Amniotic stem cell (primary cell): ENCODE measurements around the gene APC.

ENCODE experiments used
- DNase-seq: peaks from one replicate; lab custom pipeline; 2025; lab: John Stamatoyannopoulos, UW

Gene APC

GRCh38 chr5:112737463-112738190 is at the start of gene APC:
Gene APC (plus strand): TSS chr5:112737885. CDS start chr5:112754891, 17,006 bp downstream.
- DNase-seq = peak; percentile 81

DNA sequence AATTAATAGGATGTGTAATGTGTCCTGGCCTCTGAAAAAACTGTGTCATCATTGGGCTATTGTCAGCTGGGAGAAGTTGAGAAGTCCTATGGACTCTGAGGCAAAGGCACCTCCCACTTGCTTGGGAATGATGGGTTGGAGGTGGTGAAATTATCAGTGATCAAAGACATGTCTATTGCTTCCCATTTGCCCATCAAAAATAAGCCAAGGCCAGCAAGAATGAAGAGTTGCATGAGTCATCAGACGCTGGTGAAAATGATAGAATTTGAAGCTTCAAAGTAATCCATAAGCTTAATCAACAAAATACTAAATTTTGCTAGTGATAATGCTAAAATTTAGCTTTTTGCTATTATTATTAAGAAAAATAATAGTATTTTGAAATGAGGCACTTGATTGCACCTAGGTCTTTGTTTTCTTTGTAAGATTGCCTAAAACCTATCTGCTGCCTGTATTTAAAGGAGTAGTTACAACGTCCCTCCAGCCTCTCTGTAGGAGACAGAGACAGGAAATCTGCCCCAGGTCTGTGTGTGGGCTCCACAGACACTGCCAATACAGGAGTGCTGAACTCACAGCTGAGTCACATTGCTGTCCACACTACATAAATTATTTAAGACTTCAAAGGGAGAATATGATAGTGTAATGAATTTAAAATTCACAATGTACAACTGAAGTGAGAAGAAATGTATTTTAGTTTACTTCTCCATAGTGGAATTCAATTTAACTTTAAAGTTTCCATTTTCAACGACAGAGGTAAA is 48.4 kb upstream of the APC start:
- no peak for DNase-seq

- no peak for DNase-seq
These were observed 46.9 kb upstream of the APC start for GRCh38 chr5:112690605-112691338.

GRCh38 chr5:112691339-112691680 is 46.4 kb upstream of the APC start:
- no peak for DNase-seq

DNA sequence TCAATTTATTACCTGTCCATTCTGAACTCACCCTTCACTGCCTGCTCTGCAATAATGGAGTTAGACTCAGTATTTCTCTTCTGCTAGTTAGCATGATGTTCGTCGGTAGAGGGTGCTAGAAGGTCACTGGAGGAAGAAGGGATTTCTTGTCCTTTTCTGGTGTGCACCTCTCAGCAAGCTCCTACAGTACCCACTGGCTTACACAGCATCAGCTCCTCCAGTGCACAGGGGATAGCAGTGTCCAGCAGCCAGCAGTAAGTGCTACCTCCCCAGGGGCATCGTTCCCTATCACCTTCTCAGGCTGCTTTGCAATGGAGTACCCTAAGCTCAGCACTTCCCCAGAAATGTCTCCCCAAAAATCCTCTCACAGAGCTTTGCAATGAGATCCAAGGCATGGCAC is 45.9 kb upstream of the APC start:
- no peak for DNase-seq

DNA sequence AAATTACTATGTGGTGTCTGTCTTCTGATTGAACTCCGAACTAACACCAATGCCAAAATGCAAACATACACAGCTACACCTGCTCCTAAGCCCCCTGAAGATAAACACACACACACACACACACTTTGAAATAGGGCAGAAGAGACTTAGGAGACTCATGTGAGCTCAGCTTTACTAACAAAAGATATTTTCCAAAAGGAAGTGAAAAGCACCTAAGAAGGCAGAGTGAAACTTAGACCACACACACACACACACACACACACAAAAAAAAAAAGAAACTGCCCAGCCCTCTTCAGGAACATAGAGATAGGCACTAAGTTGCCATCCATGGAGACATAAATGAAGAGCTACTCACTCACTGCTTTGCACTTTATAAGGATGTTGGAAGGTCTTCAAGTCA is 45.2 kb upstream of the APC start:
- DNase-seq = no peak

GRCh38 chr5:112693301-112693700 is 44.4 kb upstream of the APC start:
- DNase-seq = no peak

GRCh38 chr5:112694853-112695709 is 42.6 kb upstream of the APC start:
- peak; percentile 2 for DNase-seq

GRCh38 chr5:112696786-112697185 is 40.9 kb upstream of the APC start:
- no peak for DNase-seq

DNA sequence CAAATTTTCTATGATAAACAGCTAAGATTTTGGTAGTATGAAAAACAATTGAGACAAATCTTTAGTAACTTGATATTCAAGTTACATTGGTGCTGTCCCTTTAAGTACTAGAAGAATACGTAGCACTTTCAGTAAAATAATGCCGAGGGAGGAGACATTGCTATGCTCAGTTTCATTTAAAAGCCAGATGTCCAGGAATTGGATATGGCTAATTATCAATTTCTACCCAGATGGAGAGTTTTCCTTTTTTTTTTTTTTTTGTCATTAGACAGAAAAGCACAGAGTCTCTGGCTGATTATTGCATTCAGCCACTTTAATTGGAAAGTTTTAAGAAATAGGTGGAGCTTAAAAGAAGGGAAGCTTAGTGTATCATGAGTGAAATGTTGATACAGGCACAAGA is 40.4 kb upstream of the APC start:
- DNase-seq = no peak

GRCh38 chr5:112697833-112698232 is 39.9 kb upstream of the APC start:
- no peak for DNase-seq

- no peak for DNase-seq
These were observed 33.5 kb upstream of the APC start for GRCh38 chr5:112703866-112704820.

DNA sequence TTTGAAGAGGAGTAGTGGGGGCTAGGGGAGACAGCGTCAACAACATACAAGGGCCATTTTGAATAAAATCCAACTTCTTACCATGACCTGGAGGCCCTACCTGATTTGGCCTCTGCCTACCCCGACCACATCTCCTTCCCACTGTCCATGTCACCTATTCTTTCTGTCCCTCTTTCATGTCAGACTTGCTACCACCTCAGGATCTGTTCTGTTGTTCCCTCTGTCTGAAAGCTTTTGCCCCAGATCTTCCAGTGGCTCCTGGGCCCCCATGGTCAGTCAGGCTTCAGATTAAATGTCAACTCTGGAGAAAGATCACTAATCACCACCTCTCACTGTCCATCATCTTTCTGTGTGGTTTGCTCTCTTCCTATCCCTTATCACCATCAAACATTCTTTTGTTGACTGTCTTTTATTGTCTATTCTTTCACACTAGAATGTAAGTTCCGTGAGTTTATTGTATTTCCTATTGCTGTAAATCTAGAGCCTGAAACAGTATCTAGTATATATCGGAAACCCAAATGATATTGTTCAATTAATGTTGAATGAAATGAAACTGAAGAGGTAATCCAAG is 31.2 kb upstream of the APC start:
- DNase-seq = no peak

DNA sequence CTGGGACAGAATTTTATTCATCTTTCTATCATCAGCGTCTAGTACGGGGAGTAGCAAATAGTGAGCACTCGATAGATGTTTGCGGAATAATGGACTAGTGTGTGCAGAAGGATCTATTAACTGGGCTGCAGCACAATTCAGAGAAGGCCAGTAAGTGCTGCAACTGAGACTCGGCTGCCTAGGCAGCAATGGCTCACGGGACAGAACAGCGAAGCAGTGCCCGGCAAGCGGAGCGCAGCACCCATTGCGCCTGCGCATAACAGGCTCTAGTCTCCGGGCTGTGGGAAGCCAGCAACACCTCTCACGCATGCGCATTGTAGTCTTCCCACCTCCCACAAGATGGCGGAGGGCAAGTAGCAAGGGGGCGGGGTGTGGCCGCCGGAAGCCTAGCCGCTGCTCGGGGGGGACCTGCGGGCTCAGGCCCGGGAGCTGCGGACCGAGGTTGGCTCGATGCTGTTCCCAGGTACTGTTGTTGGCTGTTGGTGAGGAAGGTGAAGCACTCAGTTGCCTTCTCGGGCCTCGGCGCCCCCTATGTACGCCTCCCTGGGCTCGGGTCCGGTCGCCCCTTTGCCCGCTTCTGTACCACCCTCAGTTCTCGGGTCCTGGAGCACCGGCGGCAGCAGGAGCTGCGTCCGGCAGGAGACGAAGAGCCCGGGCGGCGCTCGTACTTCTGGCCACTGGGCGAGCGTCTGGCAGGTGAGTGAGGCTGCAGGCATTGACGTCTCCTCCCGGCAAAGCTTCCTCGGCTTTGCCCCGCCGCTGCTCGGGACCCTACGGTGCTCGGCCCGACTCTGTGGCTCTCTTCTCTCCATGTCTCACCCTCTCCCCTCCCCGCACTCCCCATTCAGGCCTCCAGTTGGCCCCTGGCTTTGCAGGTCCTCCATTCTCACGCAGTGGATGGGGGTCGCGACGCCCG is 30.2 kb upstream of the APC start:
- DNase-seq = peak; percentile 91

DNA sequence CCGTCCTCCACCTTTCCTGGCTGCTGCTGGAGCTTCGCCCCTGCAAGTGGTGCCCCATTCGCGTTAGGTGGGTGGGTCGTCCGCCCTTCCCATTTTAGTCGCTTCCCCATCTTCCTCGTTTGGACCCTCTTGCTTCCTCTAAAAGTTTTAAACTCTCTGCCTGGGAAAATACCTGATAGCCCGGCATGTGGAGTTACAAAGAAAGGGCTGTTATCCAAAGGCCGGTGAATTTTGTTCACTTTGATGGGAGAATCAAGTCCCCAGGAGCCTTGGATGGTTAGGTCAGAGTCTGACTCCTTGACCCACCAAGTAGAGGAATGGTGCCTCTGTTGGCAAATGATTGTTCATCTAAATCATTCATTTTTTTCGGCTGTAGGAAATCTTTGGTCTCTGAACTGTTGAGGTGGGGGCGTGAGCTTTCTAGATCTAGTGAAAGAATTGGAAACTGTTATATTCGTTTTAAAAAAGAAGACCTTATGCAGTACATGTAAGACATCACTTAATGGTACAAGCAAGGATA is 29.5 kb upstream of the APC start:
- no peak for DNase-seq

- DNase-seq = no peak
These were observed 28.3 kb upstream of the APC start for GRCh38 chr5:112709416-112709815.

DNA sequence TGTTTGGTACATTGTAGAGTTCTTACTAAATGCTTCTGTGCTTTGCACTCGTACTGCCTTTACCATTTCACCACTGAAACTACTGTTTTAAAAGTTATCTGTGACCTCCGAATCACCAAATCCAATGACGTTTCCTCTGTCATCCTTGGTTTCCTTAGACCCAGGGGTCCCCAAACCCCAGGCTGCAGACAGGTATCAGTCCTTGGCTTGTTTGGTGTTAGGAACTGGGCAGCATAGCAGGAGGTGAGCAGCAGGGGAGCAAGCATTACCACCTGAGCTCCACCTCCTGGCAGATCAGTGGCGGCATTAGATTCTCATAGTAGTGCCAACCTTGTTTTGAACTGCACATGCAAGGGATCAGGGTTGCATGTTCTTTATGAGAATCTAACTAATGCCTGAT is 26.8 kb upstream of the APC start:
- no peak for DNase-seq

DNA sequence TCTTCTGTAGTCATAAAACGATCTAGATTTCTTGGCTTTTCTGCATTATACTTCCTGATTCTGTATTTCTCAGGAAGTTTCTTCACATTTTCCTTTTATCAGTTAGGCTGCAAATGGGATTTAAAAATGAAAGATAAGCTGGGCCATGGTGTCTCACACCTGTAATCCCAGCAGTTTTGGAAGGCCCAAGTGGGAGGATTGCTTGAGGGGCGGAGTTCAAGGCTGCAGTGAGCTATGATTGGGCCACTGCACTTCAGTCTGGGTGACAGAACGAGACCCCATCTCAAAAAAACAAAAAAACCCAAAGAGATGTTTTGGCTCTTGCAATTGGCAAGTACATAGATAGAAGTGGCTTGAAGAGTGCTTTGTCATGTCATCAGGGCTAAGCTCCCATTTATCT is 26.2 kb upstream of the APC start:
- no peak for DNase-seq

- DNase-seq = no peak
These were observed 24.5 kb upstream of the APC start for GRCh38 chr5:112713206-112713605.
